IPS-18a (cell line): Measurements from ENCODE around the gene ANKFN1.

Experiments used
- H3K27ac ChIP-seq: one replicate; pipeline ENCODE4 v1.5.1; 2013; ENCODE audit warnings: low read length
- H3K27me3 ChIP-seq: one replicate; pipeline ENCODE4 v1.6.1; 2013; ENCODE audit warnings: mild to moderate bottlenecking, low read length; ENCODE audit not compliant: control insufficient read depth, insufficient read depth
- H3K36me3 ChIP-seq: one replicate; pipeline ENCODE4 v1.6.1; 2013; ENCODE audit warnings: low read depth, low read length; ENCODE audit not compliant: control insufficient read depth
- H3K4me1 ChIP-seq: one replicate; pipeline ENCODE4 v1.6.1; 2013; ENCODE audit warnings: low read depth, low read length; ENCODE audit not compliant: control insufficient read depth
- H3K4me3 ChIP-seq: one replicate; pipeline ENCODE4 v1.5.1; 2013; ENCODE audit warnings: low read length
- H3K9ac ChIP-seq: one replicate; pipeline ENCODE4 v1.6.1; 2013; ENCODE audit warnings: mild to moderate bottlenecking, low read length, moderate library complexity
- H3K9me3 ChIP-seq: one replicate; pipeline ENCODE4 v1.6.1; 2013; ENCODE audit warnings: low read depth, low read length; ENCODE audit not compliant: control insufficient read depth

ANKFN1 gene

DNA sequence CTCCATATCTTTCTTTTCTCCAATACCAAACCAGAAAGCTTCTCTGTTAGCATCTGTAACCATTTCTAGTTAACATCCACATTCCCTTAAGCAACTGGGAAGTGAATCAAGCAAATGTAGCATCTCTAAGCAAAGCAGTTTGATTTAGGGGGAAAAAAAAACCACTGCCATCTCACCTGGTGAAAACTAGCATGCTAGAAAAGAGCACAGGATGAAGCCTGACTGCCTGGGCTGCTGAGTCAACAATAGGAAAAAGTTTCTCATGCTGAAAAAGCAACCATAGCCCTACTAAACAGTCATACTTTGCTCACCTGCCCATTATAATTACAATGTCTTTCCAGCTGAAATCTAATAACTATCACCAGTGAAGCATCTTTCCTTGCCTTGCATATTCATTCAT, 139.3 kb downstream of the ANKFN1 start:
- no peaks in the 10 kb centered on the region for H3K4me1 ChIP-seq
- H3K36me3 ChIP-seq, result no peaks in the 10 kb centered on the region
- no peaks in the 10 kb centered on the region for H3K9me3 ChIP-seq
- H3K4me3 ChIP-seq, result no peak overlapping the region
- H3K27ac ChIP-seq, result no peak overlapping the region
- H3K9ac ChIP-seq, result no peak overlapping the region
- H3K27me3 ChIP-seq, result no peaks in the 10 kb centered on the region

- H3K4me3 ChIP-seq, result no peak overlapping the region
Measured at GRCh38 chr17:56297184-56297583, 143.9 kb downstream of the ANKFN1 start.

GRCh38 chr17:56298846-56299245, 145.6 kb downstream of the ANKFN1 start:
- H3K27me3 ChIP-seq, result no peaks in the 10 kb centered on the region

More at GRCh38 chr17:56297184-56297583, 143.9 kb downstream of the ANKFN1 start:
- Histone ChIP-seq H3K27ac (no peak overlapping the region), H3K9me3 (no peaks in the 10 kb centered on the region), H3K9ac (no peak overlapping the region), H3K36me3 (no peaks in the 10 kb centered on the region), H3K4me1 (no peaks in the 10 kb centered on the region), H3K27me3 (no peaks in the 10 kb centered on the region)

DNA sequence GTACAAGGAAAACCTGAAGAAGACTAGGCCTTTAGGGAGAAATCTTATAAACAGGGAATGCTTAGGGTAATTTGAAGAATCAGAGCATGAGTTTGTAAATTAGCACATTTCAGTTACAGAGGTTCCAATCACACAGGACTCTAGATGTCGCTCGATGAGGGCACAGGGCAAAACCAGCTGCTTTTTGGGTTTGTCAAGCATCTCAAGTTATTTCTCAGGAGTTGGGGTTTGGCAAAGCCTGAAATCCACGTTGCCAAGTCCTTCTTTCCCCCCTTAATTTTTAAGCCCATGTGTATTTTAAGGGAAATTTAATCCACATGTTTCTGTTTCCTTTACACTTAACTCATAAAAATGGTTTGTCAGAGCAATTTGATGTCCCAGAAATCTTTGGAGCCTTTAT, 146.9 kb downstream of the ANKFN1 start:
- no peak overlapping the region for H3K4me3 ChIP-seq
- no peaks in the 10 kb centered on the region for H3K36me3 ChIP-seq
- H3K27me3 ChIP-seq, result no peaks in the 10 kb centered on the region
- H3K27ac ChIP-seq, result no peak overlapping the region
- no peaks in the 10 kb centered on the region for H3K4me1 ChIP-seq
- no peak overlapping the region for H3K9ac ChIP-seq
- H3K9me3 ChIP-seq, result no peaks in the 10 kb centered on the region

More at GRCh38 chr17:56298846-56299245, 145.6 kb downstream of the ANKFN1 start:
- Histone ChIP-seq H3K27ac (no peak overlapping the region), H3K9ac (no peak overlapping the region), H3K4me3 (no peak overlapping the region), H3K4me1 (no peaks in the 10 kb centered on the region), H3K36me3 (no peaks in the 10 kb centered on the region), H3K9me3 (no peaks in the 10 kb centered on the region)

DNA sequence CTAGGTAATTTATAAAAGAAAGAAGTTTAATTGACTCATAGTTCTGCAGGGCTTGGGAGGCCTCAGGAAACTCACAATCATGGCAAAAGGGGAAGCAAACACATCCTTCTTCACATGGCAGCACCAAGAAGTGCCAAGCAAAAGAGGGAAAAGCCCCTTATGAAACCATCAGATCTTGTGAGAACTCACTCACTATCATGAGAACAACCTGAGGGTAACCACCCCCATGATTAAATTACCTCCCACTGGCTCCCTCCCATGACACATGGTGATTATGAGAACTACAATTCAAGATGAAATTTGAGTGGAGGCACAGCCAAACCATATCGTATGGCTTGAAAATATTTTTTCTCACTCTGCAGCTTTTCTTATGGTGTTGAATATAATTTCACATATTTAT, 151.7 kb downstream of the ANKFN1 start:
- Histone ChIP-seq H3K4me3 (no peak overlapping the region), H3K27ac (no peak overlapping the region), H3K9ac (no peak overlapping the region), H3K9me3 (no peaks in the 10 kb centered on the region), H3K36me3 (no peaks in the 10 kb centered on the region), H3K27me3 (no peaks in the 10 kb centered on the region), H3K4me1 (no peaks in the 10 kb centered on the region)

GRCh38 chr17:56309897-56310296, 156.6 kb downstream of the ANKFN1 start:
- H3K27me3 ChIP-seq, result no peaks in the 10 kb centered on the region
- H3K4me3 ChIP-seq, result no peak overlapping the region
- H3K9me3 ChIP-seq, result no peaks in the 10 kb centered on the region
- no peak overlapping the region for H3K27ac ChIP-seq
- H3K36me3 ChIP-seq, result no peaks in the 10 kb centered on the region
- H3K4me1 ChIP-seq, result no peaks in the 10 kb centered on the region
- no peak overlapping the region for H3K9ac ChIP-seq

DNA sequence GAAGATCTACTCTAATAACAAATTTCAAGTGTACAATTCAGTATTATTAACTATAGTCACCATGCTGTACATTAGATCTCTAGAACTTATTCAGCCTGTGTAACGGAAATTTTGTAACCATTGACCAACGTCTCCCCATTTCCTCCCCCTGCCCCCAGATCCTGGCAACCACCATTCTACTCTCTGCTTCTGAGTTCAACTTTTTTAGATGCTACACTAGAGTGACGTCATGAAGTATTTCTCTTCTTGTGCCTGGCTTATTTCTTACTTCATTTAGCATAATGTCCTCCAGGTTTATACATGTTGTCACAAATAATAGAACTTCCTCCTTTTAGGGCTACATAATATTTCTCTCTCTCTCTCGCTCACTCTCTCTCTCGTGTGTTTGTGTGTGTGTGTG, 157.5 kb downstream of the ANKFN1 start:
- Histone ChIP-seq H3K27me3 (no peaks in the 10 kb centered on the region), H3K9ac (no peak overlapping the region), H3K27ac (no peak overlapping the region), H3K36me3 (no peaks in the 10 kb centered on the region), H3K9me3 (no peaks in the 10 kb centered on the region), H3K4me1 (no peaks in the 10 kb centered on the region), H3K4me3 (no peak overlapping the region)

- Histone ChIP-seq H3K9ac (no peak overlapping the region), H3K27ac (no peak overlapping the region), H3K36me3 (no peaks in the 10 kb centered on the region), H3K4me3 (no peak overlapping the region), H3K27me3 (no peaks in the 10 kb centered on the region), H3K4me1 (peaks cover 6% of the 10 kb centered on the region), H3K9me3 (no peaks in the 10 kb centered on the region)
Measured at GRCh38 chr17:56313201-56313600, 159.9 kb downstream of the ANKFN1 start.

DNA sequence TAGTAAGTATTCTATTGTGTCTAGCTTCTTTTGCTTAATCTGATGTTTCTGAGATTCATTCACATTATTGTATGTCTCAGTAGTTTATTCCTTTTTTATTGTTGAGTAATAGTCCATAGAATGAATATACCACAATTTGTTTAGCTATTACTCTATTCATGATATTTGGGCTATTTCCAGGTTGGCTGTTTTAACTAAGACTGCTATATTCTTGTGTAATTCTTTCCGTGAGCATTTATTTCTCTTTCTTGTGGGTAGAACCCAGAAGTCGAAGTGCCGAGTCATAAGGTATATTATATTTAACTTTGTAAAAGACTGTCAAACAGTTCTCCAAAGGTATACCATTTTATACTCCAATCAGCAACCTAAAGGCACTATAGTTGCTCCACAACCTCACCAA, 160.8 kb downstream of the ANKFN1 start:
- Histone ChIP-seq H3K36me3 (no peaks in the 10 kb centered on the region), H3K4me1 (peaks cover 6% of the 10 kb centered on the region), H3K9ac (no peak overlapping the region), H3K9me3 (no peaks in the 10 kb centered on the region), H3K4me3 (no peak overlapping the region), H3K27ac (no peak overlapping the region), H3K27me3 (no peaks in the 10 kb centered on the region)

- H3K9me3 ChIP-seq, result no peaks in the 10 kb centered on the region
- H3K9ac ChIP-seq, result no peak overlapping the region
- H3K27ac ChIP-seq, result no peak overlapping the region
- no peaks in the 10 kb centered on the region for H3K36me3 ChIP-seq
- H3K4me1 ChIP-seq, result peaks cover 9% of the 10 kb centered on the region
- no peaks in the 10 kb centered on the region for H3K27me3 ChIP-seq
- no peak overlapping the region for H3K4me3 ChIP-seq
Measured at GRCh38 chr17:56314984-56315602, 161.8 kb downstream of the ANKFN1 start.

DNA sequence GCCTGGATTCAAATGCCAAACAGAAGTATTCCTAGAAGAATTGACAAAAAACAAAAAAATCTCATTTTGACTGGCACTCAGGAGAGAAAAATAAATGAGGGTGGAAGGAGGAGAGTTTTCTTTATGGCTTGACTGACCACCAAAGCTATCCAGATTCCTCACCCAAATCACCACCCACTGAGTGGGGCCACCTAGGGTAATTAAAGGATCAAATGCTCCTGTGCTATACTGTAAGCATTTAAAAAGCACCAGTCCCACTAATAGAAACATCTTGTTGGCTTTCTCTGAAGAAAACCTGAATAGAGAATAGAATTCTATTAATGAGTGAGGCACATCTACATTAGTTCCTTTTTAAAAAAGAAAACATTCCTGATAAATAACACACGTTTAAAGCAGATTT, 163.3 kb downstream of the ANKFN1 start:
- Histone ChIP-seq H3K27me3 (no peaks in the 10 kb centered on the region), H3K4me3 (no peak overlapping the region), H3K9me3 (no peaks in the 10 kb centered on the region), H3K27ac (no peak overlapping the region), H3K36me3 (no peaks in the 10 kb centered on the region), H3K9ac (no peak overlapping the region), H3K4me1 (peaks cover 24% of the 10 kb centered on the region)

GRCh38 chr17:56317351-56318208, 164.3 kb downstream of the ANKFN1 start:
- no peak overlapping the region for H3K9ac ChIP-seq
- H3K4me1 ChIP-seq, result peaks cover 26% of the 10 kb centered on the region
- H3K4me3 ChIP-seq, result no peak overlapping the region
- H3K9me3 ChIP-seq, result no peaks in the 10 kb centered on the region
- no peaks in the 10 kb centered on the region for H3K27me3 ChIP-seq
- H3K27ac ChIP-seq, result no peak overlapping the region
- H3K36me3 ChIP-seq, result no peaks in the 10 kb centered on the region
